ENCODE data around the gene ARHGAP24.
"Not testable (repeated sequence)": the region's sequence is repeated elsewhere in the genome, so short reads cannot be mapped to it uniquely, and the experiment has no call there.

The ARHGAP24 gene

DNA sequence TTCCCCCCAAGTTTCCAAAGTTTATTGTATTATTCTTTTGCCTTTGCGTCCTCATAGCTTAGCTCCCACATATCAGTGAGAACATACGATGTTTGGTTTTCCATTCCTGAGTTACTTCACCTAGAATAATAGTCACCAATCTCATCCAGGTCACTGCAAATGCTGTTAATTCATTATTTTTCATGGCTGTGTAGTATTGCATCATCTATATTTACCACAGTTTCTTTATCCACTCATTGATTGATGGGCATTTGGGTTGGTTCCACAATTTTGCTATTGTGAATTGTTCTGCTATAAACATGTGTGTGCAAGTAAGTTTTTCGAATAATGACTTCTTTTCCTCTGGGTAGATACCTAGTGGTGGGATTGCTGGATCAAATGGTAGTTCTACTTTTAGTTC, 43.6 kb downstream of the ARHGAP24 start:
- not testable (repeated sequence) for DNase-seq (ENCODE audit: low read depth in 2 of 2)

DNA sequence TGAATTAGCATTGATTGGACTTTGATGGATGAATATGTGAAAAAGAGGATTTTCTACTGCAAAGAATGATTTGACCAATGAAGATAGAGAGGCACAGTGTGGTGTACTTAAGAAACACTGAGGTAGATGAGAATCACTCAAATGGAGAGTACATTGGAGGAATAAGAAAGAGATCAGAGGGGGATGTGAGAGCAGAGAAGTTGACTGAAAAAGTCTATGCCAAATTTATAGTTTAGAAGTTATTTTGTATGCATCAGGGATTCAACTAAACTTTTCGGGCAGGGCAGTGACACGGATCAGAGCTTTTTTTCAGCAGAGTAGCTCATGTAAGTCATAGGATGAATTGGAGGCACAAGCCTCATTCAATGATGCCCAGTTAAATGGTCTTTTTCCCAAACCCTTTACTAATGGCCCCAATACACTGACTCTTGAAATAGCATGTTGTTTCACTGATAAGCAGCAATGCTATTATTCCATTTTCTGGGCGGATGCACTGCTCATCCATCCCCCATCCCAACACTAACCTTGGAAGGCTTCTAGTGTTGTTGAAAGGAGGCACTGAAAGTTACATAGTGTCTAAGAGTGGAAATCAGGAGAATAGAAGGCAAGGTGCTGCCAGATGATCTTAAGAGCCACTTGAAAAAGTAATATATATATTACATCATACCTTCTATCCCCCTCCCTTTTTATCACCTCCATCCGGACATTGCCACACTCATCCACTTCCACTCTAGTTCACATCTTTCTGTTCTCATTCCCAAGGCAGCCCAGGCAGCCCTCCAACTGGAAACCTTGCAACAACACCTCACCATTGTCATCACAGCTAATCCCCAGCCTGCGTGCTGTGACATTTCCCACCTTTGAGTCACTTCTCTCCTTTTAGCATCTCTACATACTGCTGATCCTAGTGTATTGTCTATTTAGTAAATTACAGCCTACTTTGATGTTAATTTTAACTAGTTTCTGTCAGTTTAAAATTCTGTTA, 46.1 kb downstream of the ARHGAP24 start:
- DNase-seq (ENCODE audit: low read depth in 2 of 2), result no peak

DNA sequence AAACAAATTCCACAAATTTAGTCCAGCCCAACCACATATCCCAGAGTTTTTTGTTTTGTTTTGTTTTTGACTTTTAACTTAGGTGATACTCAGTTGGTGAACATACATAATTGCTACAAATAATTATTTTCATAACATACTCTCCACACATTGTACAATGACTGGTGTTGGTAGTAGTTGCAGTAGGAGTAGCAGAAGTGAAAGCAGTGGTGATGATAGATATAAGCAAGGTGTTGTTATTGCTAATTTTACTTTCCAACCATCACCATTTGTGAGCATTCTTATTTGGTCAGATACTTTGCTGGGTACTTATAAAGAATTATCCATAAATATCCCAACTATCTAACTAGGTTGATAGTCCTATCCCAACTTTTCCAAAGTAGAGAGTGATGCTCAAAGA, 47.3 kb downstream of the ARHGAP24 start:
- no peak for DNase-seq (ENCODE audit: low read depth in 2 of 2)

GRCh38 chr4:85522836-85523235, 47.9 kb downstream of the ARHGAP24 start:
- no peak for DNase-seq (ENCODE audit: low read depth in 2 of 2)

DNA sequence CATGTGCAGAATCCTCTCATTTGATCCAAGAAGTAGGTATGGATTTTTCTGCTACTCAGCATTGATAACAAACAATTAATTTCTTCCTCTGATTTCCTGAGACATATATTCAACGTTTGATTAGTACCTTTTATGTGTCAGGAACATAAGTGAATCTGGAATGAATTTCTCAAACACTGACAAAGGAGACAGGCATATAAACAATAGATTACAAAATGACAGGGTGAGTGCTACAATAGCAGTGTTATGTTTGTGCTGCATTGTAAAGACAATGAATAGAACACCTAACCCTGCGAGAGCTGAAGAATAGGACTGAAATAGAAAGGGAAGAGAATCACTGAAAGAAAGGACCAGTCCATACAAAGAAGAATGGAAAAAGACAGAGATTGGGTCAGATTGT, 52.9 kb downstream of the ARHGAP24 start:
- DNase-seq (ENCODE audit: low read depth in 2 of 2), result no peak

DNA sequence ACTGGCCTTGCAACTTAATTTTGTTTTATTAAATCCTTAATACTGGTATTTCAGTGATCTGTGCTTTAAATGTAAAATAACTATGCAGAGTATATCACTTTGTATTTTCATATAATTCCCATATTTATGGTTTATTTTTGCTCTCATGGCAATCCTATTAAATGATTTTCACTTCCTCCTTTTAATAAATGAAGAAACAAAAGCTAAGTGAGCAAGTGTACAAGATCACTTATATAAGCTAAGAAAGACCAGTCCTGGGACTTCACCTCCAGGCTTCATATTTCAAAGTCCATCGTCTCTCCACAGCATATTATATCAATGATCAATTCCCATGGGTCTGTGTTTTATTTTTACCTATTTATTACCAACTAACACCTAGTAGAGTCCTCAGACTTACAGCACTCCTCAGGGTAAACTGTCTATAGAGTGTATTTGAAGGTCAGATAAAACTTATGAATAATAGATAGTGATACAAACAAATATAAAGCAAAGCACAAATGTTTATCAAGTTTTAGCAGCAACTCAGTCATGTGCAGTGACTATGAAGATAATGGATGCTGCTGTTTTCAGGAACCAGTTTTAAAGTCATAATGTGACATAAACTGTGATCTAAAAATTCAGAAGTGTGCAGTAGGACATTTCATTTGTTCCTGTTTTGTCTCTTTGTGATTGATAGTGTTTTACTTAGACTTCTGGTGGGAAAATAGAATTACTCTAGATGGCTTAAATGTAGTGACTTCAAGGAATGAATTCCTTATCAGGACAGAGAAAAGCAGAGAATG, 56.8 kb downstream of the ARHGAP24 start:
- no peak for DNase-seq (ENCODE audit: low read depth in 2 of 2)

- no peak for DNase-seq (ENCODE audit: low read depth in 2 of 2)
These were observed 59.2 kb downstream of the ARHGAP24 start for GRCh38 chr4:85534120-85534519.

DNA sequence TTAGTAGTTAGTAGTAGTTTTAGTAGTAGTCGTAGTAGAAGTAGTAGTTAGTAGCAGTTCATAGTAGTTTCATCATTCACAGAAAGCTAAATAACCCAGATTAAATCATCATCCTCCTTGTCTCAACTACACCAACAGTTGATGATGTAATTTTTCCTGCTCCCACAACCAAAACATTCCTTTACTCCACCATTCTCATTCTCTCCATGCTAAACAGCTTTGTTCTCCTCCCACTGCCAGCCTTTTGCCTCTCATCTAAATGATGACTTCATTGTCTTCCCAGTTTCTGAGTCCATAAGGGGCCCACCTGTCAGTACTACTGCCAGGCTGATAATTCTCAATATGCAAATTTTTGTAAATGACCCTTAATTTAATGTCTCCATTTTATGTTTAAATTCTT, 68.9 kb downstream of the ARHGAP24 start:
- no peak for DNase-seq (ENCODE audit: low read depth in 2 of 2)

GRCh38 chr4:85544751-85545150, 69.8 kb downstream of the ARHGAP24 start:
- no peak for DNase-seq (ENCODE audit: low read depth in 2 of 2)

- no peak for DNase-seq (ENCODE audit: low read depth in 2 of 2)
These were observed 73.2 kb downstream of the ARHGAP24 start for GRCh38 chr4:85548116-85548515.

DNA sequence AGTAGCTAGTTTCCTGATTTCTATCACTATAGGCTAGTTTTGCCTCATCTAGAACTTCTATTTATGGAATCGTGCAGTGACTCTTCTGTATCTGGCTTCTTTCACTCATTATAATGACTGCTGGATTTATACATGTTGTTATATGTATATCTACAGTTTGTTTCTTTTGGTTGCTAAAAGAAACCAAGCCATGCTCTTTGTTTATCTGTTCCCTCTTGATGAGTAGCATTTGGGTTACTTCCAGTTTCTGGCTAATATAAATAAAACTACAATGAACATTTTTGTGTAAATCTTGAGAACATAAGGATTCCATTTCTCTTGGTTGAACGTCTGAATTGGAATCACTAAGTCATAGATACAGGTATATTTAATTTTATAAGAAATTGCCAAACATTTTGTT, 73.9 kb downstream of the ARHGAP24 start:
- DNase-seq (ENCODE audit: low read depth in 2 of 2), result no peak

DNA sequence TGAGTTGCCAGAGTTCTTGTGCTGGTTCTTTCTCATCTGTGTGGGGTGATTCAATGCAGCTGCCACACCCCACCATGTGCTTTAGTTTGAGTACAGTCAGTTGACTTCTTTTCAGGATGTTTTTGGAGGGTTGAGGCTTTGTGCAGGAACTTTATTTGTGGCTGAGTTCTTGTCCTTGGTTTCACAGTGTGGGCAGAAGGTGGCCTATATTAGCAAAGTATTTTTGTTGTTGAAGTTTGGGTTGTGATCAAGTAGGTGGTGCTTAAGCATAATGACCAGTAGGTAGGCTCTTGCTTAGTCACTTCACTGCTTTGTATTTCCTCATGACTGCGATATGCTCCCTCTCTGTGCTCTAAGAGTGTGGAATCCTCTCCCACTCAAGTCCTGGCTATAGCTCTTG, 80.3 kb downstream of the ARHGAP24 start:
- no peak for DNase-seq (ENCODE audit: low read depth in 2 of 2)

- no peak for DNase-seq (ENCODE audit: low read depth in 2 of 2)
These were observed 81.3 kb downstream of the ARHGAP24 start for GRCh38 chr4:85556283-85556682.

- no peak for DNase-seq (ENCODE audit: low read depth in 2 of 2)
These were observed 82.3 kb downstream of the ARHGAP24 start for GRCh38 chr4:85557016-85557901.

DNA sequence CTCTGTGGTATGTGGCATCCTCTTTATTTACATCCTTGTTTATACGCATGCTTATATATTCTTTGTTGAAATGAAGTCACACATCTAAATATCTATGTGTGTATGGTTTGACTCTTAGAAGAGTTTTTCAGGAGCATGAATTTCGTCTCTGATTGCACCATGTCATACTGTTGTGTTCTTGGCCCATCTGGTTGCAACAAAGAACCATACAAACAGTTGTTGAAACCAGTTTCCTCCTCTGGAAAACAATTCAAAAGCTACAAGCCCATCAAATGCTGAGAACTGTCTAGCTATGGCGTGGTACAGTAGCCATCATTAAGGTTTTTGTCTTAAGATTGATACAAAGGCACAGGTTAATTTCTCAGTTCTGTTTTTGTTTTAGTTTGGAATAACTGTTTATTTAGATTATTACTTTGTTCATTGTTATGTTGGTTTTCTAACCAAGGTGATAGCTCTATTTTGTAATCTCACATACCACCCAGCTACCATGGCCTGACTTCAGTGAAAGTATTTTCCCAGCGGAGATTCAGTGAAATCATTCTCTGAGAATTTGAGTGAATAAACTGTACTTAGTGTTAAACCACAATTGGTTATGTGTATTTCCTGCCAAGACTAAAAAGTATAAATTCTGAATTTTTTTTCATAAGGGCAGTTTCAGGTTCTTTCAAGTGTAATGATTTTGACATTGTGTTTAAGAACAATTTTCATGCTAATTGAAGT, 91.0 kb downstream of the ARHGAP24 start:
- DNase-seq (ENCODE audit: low read depth in 2 of 2), result no peak

GRCh38 chr4:85569730-85570299, 94.9 kb downstream of the ARHGAP24 start:
- no peak for DNase-seq (ENCODE audit: low read depth in 2 of 2)

DNA sequence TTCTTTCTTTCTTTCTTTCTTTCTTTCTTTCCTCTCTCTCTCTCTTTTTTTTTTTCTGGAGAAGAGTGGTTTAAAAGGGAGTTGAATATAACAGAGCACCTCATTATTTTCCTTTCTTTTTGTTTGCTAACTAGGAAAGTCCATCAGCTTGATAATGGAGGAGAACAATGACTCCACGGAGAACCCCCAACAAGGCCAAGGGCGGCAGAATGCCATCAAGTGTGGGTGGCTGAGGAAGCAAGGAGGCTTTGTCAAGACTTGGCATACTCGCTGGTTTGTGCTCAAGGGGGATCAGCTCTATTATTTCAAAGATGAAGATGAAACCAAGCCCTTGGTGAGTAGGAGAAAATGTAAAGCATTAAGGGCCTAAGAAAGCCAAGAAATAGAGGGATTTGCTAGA, 95.4 kb downstream of the ARHGAP24 start:
- DNase-seq (ENCODE audit: low read depth in 2 of 2), result no peak

GRCh38 chr4:85571008-85571407, 96.1 kb downstream of the ARHGAP24 start:
- DNase-seq (ENCODE audit: low read depth in 2 of 2), result no peak

DNA sequence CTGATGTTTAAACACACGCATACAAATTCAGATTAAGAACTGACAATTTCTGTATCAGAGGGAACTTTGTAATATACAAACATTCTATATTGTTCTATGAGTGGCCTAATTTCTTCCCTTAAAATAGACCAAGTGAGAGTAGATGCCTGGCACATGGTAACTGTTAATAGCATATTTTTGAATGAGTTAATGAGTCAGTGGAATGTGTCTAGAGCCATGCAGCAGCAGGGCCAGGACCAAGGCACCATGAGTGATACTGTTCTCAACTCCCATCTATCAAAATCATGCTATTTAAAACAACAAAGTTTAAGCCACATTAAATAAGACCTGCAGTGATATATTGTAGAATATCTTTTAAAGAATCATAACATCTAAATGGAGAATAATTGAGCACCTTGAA, 98.3 kb downstream of the ARHGAP24 start:
- no peak for DNase-seq (ENCODE audit: low read depth in 2 of 2)

DNA sequence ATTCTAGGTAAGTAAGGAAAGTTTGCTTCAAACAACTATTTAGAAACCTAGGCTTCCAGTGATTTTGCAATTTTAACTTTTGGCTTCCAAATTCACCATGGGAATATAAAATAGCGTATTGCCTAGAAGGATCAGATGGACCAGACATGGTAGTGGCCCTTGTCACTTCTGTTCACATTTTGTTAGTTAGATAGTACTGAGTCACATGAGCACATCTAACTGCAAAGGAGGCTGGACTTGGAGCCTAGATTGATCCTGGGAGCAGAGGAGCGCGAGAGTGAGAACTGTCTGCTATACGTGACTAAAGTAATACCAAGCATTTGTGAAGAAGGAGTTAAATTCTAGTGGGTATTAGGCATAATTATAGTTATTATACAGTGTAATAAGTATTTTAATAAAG, 102.4 kb downstream of the ARHGAP24 start:
- no peak for DNase-seq (ENCODE audit: low read depth in 2 of 2)

DNA sequence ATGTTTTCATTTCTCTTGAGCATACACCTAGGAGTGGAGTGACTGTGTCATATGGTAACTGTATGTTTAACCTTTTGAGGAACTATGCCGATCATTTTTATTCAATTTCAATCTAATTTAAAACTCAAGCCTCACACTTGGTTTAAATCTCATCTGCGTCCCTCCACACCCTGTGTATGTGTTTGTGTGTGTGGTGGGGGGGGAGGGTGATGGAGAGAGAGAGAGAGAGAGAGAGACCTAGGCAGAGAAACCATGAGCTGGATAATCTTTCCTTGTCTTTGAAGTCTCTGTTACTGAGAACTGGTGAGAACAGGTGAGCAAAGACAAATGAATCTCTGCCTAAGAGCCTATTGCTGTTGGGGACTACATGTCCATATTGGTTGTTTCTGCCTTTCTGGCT, 105.0 kb downstream of the ARHGAP24 start:
- DNase-seq (ENCODE audit: low read depth in 2 of 2), result no peak

Data from stimulated activated CD8-positive, alpha-beta memory T cell treated with anti-CD3 and anti-CD28 coated beads, Interleukin-15, amount 100 ng/mL, for 4 hours (primary cell).